ENCODE results near the gene TRIM4.
"Not testable (repeated sequence)": the region's sequence is repeated elsewhere in the genome, so short reads cannot be mapped to it uniquely, and the experiment has no call there.

The TRIM4 gene

GRCh38 chr7:99910976-99911375 lies 8.4 kb downstream of the TRIM4 start:
- DNase-seq = no peak

- DNase-seq = no peak
Observed at GRCh38 chr7:99901581-99901980, 17.7 kb downstream of the TRIM4 start.

GRCh38 chr7:99899830-99900519 lies 19.4 kb downstream of the TRIM4 start:
- no peak for DNase-seq

GRCh38 chr7:99898836-99899235 lies 20.5 kb downstream of the TRIM4 start:
- DNase-seq = no peak

- no peak for DNase-seq
Observed at GRCh38 chr7:99898023-99898357, 21.3 kb downstream of the TRIM4 start.

DNA sequence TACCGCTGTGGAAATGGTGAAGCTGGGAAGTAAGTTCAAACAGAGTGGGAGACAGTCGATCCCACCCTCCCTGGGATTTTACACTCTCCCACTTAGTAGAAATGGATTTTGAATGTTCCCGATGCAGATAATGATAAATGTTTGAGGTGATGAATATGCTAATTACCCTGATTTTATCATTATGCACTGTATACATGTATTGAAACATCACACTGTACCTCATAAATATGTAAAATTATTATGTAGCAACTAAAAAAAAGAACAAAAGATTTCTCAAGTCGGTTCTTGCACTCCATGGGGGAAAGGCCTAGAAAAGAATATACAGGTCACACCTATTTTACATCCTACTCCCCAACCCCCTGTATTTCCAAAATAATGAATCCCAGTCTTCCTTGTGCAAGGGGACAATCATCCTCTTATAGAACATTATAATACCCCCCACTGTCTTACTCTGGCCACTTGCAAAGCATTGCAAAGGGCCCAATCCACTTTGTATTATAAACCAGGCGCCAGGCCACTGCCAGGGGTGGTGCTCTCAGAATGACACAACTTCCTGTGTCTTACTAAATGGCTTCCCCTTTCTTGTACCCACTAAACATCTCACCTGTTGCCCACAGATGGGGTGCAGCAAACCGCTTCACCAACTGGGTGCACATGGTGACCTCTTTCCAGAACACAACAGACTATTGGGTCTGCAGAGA lies 21.9 kb downstream of the TRIM4 start:
- DNase-seq = no peak

GRCh38 chr7:99894738-99895137 lies 24.6 kb downstream of the TRIM4 start:
- DNase-seq = no peak

DNA sequence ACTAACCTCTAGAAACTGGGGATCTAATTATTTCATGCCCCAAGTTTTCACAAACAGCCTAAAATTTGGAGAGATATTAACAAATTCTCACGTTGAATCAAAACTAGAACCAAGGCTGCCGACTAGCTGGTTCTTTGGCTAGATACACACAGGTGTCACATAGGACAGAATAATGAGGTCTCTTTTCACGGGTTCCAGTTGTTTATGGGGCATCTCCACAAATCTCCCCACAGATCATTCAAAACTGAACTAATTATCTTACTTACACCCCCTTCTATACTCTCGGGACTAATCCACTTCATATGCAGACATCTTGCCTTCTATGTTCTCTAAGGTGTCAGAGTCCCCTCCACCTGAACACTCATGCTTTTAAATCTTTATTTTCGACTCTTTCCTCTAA lies 26.1 kb downstream of the TRIM4 start:
- no peak for DNase-seq

DNA sequence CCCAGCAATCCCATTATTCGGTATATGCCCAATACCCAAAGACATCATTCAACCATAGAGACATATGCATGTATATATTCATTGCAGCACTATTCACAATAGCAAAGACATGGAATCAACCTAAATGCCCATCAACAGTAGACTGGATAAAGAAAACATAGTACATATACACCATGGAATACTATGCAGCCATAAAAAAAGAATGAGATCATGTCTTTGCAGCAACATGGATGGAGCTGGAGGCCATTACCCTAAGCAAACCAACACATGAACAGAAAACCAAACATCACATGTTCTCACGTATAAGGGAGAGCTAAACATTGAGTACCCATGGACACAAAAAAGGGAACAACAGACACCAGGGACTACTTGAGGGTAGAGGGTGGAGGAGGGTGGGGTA lies 29.0 kb downstream of the TRIM4 start:
- not testable (repeated sequence) for DNase-seq

DNA sequence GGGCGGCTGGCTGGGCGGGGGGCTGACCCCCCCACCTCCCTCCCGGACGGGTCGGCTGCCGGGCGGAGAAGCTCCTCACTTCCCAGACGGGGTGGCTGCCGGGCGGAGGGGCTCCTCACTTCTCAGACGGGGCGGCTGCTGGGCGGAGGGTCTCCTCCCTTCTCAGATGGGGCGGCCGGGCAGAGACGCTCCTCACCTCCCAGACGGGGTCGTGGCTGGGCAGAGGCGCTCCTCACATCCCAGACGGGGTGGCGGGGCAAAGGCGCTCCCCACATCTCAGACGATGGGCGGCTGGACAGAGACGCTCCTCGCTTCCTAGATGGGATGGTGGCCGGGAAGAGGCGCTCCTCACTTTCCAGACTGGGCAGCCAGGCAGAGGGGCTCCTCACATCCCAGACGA lies 31.0 kb downstream of the TRIM4 start:
- not testable (repeated sequence) for DNase-seq

DNA sequence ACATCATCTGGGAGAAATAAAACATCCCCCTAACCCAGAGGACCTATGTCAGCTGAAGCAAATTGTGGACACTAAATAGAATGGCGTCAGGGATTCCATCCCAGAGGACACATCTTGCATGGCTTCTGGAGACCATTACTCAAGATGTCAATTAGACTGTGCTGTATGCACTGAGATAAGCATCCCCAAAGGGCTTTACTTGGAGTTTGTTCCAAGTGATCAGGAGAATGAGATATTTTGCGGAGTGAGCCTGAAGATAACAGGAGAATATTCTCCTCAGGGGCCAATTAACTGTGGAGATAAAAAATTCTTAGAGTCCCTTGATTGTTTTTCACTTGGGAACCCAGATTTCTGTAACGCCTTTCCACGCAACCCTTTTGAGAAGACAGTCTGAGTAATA lies 38.0 kb downstream of the TRIM4 start:
- no peak for DNase-seq

DNA sequence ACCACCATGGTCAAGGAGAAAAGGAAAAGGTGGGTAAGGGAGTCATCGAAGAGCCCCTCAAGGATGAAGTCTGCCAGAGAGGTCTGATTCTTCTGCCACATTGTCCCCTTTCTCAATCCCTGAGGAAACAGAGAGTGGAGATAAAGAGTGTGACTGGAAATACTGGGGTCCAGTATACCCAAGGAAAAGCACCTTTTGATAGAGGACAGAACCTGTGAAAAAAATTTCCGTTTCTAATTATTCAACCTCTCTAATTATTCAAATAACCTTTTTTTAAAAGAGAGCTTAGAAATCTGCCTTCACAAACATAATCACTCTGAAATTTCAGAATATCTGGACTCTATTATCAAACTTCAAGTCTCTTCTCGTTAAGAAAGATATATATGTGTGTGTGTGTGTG lies 42.4 kb downstream of the TRIM4 start, which contains the start of gene OR2AE1:
OR2AE1 (minus strand) TSS at position 101 of the 400 bp plus-strand sequence; CDS start at position 101, 0 bp downstream.
- DNase-seq = no peak

DNA sequence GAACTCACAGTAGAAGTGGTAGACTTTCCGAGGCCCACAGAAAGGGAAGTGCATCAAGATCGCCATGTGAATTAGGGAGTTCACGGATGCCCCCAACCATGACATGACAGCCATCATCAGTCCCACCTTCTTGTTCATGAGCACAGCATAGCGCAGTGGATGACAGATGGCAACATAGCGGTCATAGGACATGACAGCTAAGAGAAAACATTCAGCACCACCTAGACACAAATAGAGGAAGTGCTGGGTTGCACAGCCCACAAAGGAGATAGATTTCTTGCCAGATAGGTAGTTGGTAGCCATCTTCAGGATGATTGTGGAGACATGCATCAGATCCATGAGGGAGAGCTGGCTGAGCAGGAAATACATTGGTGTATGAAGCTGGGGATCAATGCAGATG lies 42.8 kb downstream of the TRIM4 start:
- no peak for DNase-seq

GRCh38 chr7:99868246-99868645 lies 51.1 kb downstream of the TRIM4 start:
- no peak for DNase-seq

- not testable (repeated sequence) for DNase-seq
Observed at GRCh38 chr7:99867477-99867876, 51.9 kb downstream of the TRIM4 start.

DNA sequence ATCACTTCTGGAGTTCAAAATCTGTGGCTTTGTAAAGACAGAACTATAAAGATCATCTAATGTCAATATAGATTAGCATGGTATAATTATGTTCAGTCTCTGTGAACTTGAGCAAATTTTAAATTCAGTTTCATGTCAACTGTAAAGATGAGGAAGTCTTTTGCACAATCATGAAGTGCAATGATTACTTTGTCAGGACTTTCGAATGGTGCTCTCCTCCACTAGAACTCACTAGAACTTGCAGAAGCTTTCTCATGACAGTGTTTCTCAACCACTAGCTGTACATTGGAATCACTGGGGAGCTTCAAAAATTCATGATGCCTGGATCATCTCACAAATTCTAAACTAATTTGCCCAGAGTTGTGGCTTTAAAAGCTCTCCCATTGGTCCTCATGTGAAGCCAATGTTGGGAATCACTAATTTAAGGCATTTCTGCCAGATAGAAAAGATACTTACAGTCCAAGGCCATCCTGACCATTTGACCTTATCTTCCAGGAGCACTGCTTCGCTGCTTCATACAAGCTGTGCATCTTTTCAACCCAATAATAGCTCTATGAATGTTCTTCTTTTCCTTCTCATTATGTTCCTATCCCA lies 55.4 kb downstream of the TRIM4 start:
- DNase-seq = no peak

DNA sequence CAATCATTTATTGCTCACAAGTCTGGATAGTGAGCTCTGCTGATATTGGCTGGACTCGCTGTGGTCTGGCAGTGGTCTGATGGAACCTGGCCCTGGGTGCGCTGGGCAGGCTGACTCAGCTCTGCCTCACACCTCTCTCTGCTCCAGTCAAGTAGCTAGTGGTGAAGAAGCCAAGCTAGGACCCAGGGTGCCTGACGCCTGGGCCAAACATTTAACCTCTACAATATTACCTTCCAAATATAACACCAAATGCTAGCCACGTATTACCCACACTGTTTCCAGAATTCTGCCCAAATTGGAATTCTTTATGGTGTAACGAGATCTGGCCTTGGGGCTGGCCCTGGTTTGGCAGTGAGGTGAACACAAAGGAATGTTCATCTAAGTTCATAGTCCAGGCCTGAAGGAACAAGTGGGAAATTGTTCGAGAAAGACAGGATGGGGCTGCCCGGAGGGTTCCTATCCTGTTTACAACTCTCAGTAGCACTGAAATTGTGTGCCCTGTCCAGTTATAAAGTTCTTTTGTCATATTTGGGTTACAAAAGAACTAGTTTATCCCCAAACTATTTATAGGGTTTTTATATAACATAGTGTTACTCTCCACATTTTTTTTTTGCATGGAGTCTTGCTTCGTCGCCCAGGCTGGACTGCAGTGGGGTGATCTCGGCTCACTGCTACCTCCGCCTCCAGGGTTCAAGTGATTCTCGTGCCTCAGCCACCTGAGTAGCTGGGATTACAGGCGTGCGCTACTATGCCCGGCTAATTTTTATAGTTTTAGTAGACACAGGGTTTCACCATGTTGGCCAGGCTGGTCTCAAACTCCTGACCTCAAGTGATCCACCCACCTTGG lies 58.8 kb downstream of the TRIM4 start:
- no peak for DNase-seq

DNA sequence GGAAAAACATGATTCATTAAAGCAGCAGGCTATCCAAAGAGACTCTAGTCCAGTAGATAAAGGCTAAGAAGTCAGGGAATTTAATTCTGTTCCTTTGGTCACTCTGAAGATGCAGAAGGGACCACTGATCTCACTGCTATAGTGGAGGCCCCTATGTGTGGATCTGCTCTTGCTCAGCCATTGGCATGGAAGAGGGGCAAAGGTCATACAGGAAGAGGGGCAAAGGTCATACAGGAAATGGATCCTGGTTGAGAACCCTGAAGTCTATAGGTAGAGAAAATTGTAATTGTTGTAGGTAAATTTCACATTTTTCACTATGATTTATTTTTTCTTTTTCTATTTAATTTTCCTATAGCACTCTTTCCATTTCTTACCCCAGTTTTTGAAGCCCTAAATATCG lies 64.1 kb downstream of the TRIM4 start:
- DNase-seq = no peak

GRCh38 chr7:99848420-99849216 lies 70.7 kb downstream of the TRIM4 start:
- no peak for DNase-seq

DNA sequence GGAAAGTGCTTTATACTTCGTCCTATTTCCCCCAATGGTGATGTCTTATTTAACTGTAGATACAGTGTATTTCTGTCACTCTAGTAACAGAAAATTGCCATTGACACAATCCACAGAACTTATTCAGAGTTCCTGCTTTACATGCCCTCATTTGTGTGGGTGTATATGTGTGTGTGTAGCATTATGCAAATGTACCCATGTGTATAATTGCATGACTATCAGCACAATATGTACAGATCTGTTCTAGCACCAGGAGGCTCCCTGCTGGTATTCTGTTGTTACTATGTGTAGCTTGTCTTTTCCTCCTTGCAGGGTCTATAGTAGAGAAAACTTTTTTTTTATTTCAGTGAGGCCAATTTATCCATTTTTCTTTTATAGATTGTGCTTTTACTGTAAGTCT lies 75.0 kb downstream of the TRIM4 start:
- no peak for DNase-seq

DNA sequence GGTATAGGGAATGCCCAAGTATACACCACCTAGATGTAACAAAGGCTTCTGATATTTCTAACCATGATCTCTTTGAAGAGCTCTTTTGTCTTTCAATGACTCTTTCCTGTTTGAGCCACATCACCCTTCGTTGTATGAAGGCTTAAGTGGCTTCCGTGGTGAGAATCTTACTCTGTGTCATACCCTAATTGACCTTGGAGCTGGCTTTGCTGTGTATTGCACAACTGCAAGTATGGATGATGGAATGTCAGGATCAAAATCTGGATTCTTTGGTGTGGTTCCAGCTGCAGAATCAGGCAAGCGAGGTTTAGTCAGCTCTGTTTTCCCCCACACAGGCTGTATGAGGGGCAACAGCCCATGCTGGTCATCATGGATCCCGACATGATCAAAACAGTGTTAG lies 75.5 kb downstream of the TRIM4 start:
- DNase-seq = no peak

- DNase-seq = no peak
Observed at GRCh38 chr7:99842926-99843325, 76.4 kb downstream of the TRIM4 start.
